H9 (cell line): ENCODE data around the gene PCDHGA10. TPM values are rescaled to one million over a fixed set of nuclear protein-coding genes. Genes with fewer than 3 reads are reported as not detected.
"Not testable (repeated sequence)": the region's sequence is repeated elsewhere in the genome, so short reads cannot be mapped to it uniquely, and the experiment has no call there.

Experiments
- DNase-seq: peaks from one replicate; pipeline ENCODE4 v3.0.0-alpha.2; 2017
- H2AFZ ChIP-seq: one replicate; pipeline ENCODE4 v1.6.1; 2013; ENCODE audit warnings: mild to moderate bottlenecking, low read length, control low read depth, moderate library complexity
- H2AK5ac ChIP-seq: 2 replicates; pipeline ENCODE4 v1.6.1; 2013; ENCODE audit warnings: low read length, control low read depth, mixed read lengths; ENCODE audit not compliant: insufficient read length
- H2BK120ac ChIP-seq: one replicate; pipeline ENCODE4 v1.6.1; 2013; ENCODE audit warnings: low read depth, mild to moderate bottlenecking, low read length, control low read depth, inconsistent platforms; ENCODE audit not compliant: poor library complexity, severe bottlenecking
- H2BK12ac ChIP-seq: 2 replicates; pipeline ENCODE4 v1.6.1; 2013; ENCODE audit warnings: low read length, control low read depth, mixed read lengths, low read depth; ENCODE audit not compliant: insufficient read length
- H2BK15ac ChIP-seq: 2 replicates; pipeline ENCODE4 v1.6.1; 2013; ENCODE audit warnings: low read depth, low read length, control low read depth
- H2BK20ac ChIP-seq: one replicate; pipeline ENCODE4 v1.6.1; 2013; ENCODE audit warnings: low read depth, mild to moderate bottlenecking, low read length, control low read depth, inconsistent platforms; ENCODE audit not compliant: poor library complexity, severe bottlenecking
- H2BK5ac ChIP-seq: 2 replicates; pipeline ENCODE4 v1.6.1; 2013; ENCODE audit warnings: low read length, control low read depth, mixed read lengths; ENCODE audit not compliant: insufficient read length
- H3K14ac ChIP-seq: 2 replicates; pipeline ENCODE4 v1.6.1; 2013; ENCODE audit warnings: low read length, control low read depth; ENCODE audit not compliant: insufficient read depth
- H3K18ac ChIP-seq: 2 replicates; pipeline ENCODE4 v1.6.1; 2013; ENCODE audit warnings: low read depth, mild to moderate bottlenecking, mixed read lengths, low read length, control low read depth; ENCODE audit not compliant: insufficient read length
- H3K23ac ChIP-seq: 2 replicates; pipeline ENCODE4 v1.6.1; 2013; ENCODE audit warnings: low read length, control low read depth, mixed read lengths, low read depth; ENCODE audit not compliant: insufficient read length
- H3K23me2 ChIP-seq: 2 replicates; pipeline ENCODE4 v1.6.1; 2013; ENCODE audit warnings: low read depth, mild to moderate bottlenecking, mixed read lengths, low read length, control low read depth; ENCODE audit not compliant: insufficient read length, poor library complexity, severe bottlenecking
- H3K27ac ChIP-seq: 2 replicates; pipeline ENCODE4 v1.5.1; 2013; ENCODE audit warnings: low read length, control low read depth, mixed read lengths, low read depth; ENCODE audit not compliant: insufficient read length
- H3K27me3 ChIP-seq: 2 replicates; pipeline ENCODE4 v1.6.1; 2013; ENCODE audit warnings: low read length, control low read depth, inconsistent platforms; ENCODE audit not compliant: insufficient read depth
- H3K4ac ChIP-seq: 2 replicates; pipeline ENCODE4 v1.6.1; 2013; ENCODE audit warnings: low read depth, mild to moderate bottlenecking, control low read depth, inconsistent platforms, low read length, moderate library complexity
- H3K4me1 ChIP-seq: 2 replicates; pipeline ENCODE4 v1.6.1; 2013; ENCODE audit warnings: low read length, control low read depth, inconsistent platforms; ENCODE audit not compliant: insufficient read depth
- H3K4me2 ChIP-seq: 2 replicates; pipeline ENCODE4 v1.6.1; 2013; ENCODE audit warnings: low read length, control low read depth, mixed read lengths; ENCODE audit not compliant: insufficient read length, insufficient read depth
- H3K56ac ChIP-seq: 2 replicates; pipeline ENCODE4 v1.6.1; 2013; ENCODE audit warnings: low read depth, mild to moderate bottlenecking, mixed read lengths, low read length, control low read depth; ENCODE audit not compliant: insufficient read length
- H3K79me1 ChIP-seq: 2 replicates; pipeline ENCODE4 v1.6.1; 2013; ENCODE audit warnings: low read depth, mild to moderate bottlenecking, moderate library complexity, low read length, control low read depth, inconsistent platforms; ENCODE audit not compliant: insufficient read depth, poor library complexity, severe bottlenecking
- H3K79me2 ChIP-seq: 2 replicates; pipeline ENCODE4 v1.6.1; 2013; ENCODE audit warnings: low read length, control low read depth, inconsistent platforms; ENCODE audit not compliant: insufficient read depth
- H3K9ac ChIP-seq: 2 replicates; pipeline ENCODE4 v1.6.1; 2013; ENCODE audit warnings: low read length, control low read depth, mixed read lengths; ENCODE audit not compliant: insufficient read length; ENCODE audit errors: extremely low read depth
- H3K9me3 ChIP-seq: one replicate; pipeline ENCODE4 v1.6.1; 2013; ENCODE audit warnings: low read depth, low read length, inconsistent platforms; ENCODE audit not compliant: control insufficient read depth
- H3T11ph ChIP-seq: one replicate; pipeline ENCODE4 v1.6.1; 2013; ENCODE audit warnings: mild to moderate bottlenecking, low read length, control low read depth, inconsistent platforms
- H4K20me1 ChIP-seq: one replicate; pipeline ENCODE4 v1.6.1; 2013; ENCODE audit not compliant: control insufficient read depth, insufficient read length, insufficient read depth
- H4K5ac ChIP-seq: 2 replicates; pipeline ENCODE4 v1.6.1; 2013; ENCODE audit warnings: low read depth, mild to moderate bottlenecking, mixed read lengths, low read length, control low read depth; ENCODE audit not compliant: insufficient read length
- H4K8ac ChIP-seq: replicated peaks from 2 replicates; pipeline ENCODE4 v1.6.1; 2013; ENCODE audit warnings: low read length, control low read depth, mixed read lengths, low read depth; ENCODE audit not compliant: insufficient read length
- H4K91ac ChIP-seq: 2 replicates; pipeline ENCODE4 v1.6.1; 2013; ENCODE audit warnings: low read depth, mild to moderate bottlenecking, moderate library complexity, mixed read lengths, low read length, control low read depth; ENCODE audit not compliant: insufficient read length
- H3K27ac Mint-ChIP-seq, 3 experiments: 2 replicates in 2 of 3; 3 replicates in 1 of 3; pipeline ENCODE4 v1.8.0; 2020 to 2021; ENCODE audit warnings: mixed read lengths in 3 of 3, mild to moderate bottlenecking in 1 of 3, moderate library complexity in 1 of 3
- H3K27me3 Mint-ChIP-seq: 2 replicates; pipeline ENCODE4 v1.8.0; 2021; ENCODE audit warnings: low read depth, mild to moderate bottlenecking, moderate library complexity, mixed read lengths
- H3K36me3 Mint-ChIP-seq, 3 experiments: 2 replicates in 2 of 3; 3 replicates in 1 of 3; pipeline ENCODE4 v1.8.0; 2020 to 2021; ENCODE audit warnings: low read depth in 3 of 3, mixed read lengths in 3 of 3; ENCODE audit not compliant: insufficient read depth in 1 of 3
- H3K4me1 Mint-ChIP-seq, 2 experiments: 2 replicates each; pipeline ENCODE4 v1.8.0; 2020; ENCODE audit warnings: mixed read lengths in 2 of 2
- H3K4me3 Mint-ChIP-seq, 2 experiments: 2 replicates in 1 of 2; 3 replicates in 1 of 2; pipeline ENCODE4 v1.8.0; 2020 to 2021; ENCODE audit warnings: mild to moderate bottlenecking in 2 of 2, mixed read lengths in 2 of 2, moderate library complexity in 1 of 2
- H3K9me3 Mint-ChIP-seq, 2 experiments: 2 replicates in 1 of 2; 3 replicates in 1 of 2; pipeline ENCODE4 v1.8.0; 2020; ENCODE audit warnings: mild to moderate bottlenecking in 2 of 2, mixed read lengths in 2 of 2, moderate library complexity in 1 of 2
- CTCF ChIP-seq: fragments of 200-600 bp; sonication (generic); conservative IDR thresholded peaks from 3 replicates; pipeline ENCODE4 v1.8.0; 2021; ENCODE audit warnings: antibody characterized with exemption, mild to moderate bottlenecking
- WGBS: extraction: QIAGEN DNeasy Blood & Tissue Kit; methylation state at CpG from one replicate; pipeline ENCODE4 v1.1.7; 2013; ENCODE audit warnings: missing lambda C conversion rate, low lambda C conversion rate, mixed read lengths; ENCODE audit not compliant: insufficient read length; ENCODE audit errors: extremely low coverage; 5-methylcytosine and 5-hydroxymethylcytosine counted together
- total RNA-seq: library from RNA; stranded (reverse); gene quantifications from 2 replicates; pipeline ENCODE4 v1.2.1, GENCODE V29; 2021

Gene PCDHGA10
- total RNA-seq, 1 experiment from 2014 or later = 15.1 TPM

- no peak overlapping the region for H2BK20ac ChIP-seq
- H2BK12ac ChIP-seq = no peak overlapping the region
- no peak overlapping the region for H2BK15ac ChIP-seq
- H3K9ac ChIP-seq = no peak overlapping the region
- Mint-ChIP-seq H3K27ac (no peak overlapping the region), H3K27me3 (peaks cover 3% of the 10 kb centered on the region), H3K9me3 (peaks cover 64 to 72% of the 10 kb centered on the region in 2 experiments), H3K4me1 (no peaks in the 10 kb centered on the region), H3K4me3 (no peak overlapping the region), H3K36me3 (peaks cover 54 to 76% (median 57%) of the 10 kb centered on the region in 3 experiments)
- no peak overlapping the region for H3K23ac ChIP-seq
- no peak overlapping the region for H2AFZ ChIP-seq
- no peak overlapping the region for H3K56ac ChIP-seq
- H2BK120ac ChIP-seq = no peak overlapping the region
- H3K4me2 ChIP-seq = no peak overlapping the region
- TF ChIP-seq CTCF = no peak
- H3K18ac ChIP-seq = no peak overlapping the region
- no peaks in the 10 kb centered on the region for H3K79me2 ChIP-seq
- no peak overlapping the region for H4K5ac ChIP-seq
- H2BK5ac ChIP-seq = no peak overlapping the region
- no peak overlapping the region for H3K4ac ChIP-seq
- no peak for DNase-seq
- H3K9me3 ChIP-seq = peaks cover 23% of the 10 kb centered on the region
- no peaks in the 10 kb centered on the region for H3K23me2 ChIP-seq
- no peak overlapping the region for H2AK5ac ChIP-seq
- H4K91ac ChIP-seq = no peak overlapping the region
- no peaks in the 10 kb centered on the region for H3K27me3 ChIP-seq
- no peak overlapping the region for H3K14ac ChIP-seq
- no peaks in the 10 kb centered on the region for H3K79me1 ChIP-seq
- H4K8ac ChIP-seq = no peak overlapping the region
- H3K27ac ChIP-seq = no peak overlapping the region
- H4K20me1 ChIP-seq = no peaks in the 10 kb centered on the region
- H3T11ph ChIP-seq = no peak overlapping the region
- no peaks in the 10 kb centered on the region for H3K4me1 ChIP-seq
- WGBS = no CpG with 5 or more reads among the region's 37 CpGs
Observed at GRCh38 chr5:141431286-141431685, 18.5 kb downstream of the PCDHGA10 start.

GRCh38 chr5:141432308-141432707 lies 19.5 kb downstream of the PCDHGA10 start:
- not testable (repeated sequence) for H3K4me2 ChIP-seq, H3K4me3 Mint-ChIP-seq, H2BK12ac ChIP-seq, H2BK20ac ChIP-seq, H3K14ac ChIP-seq, H4K20me1 ChIP-seq, H3K27me3 Mint-ChIP-seq, H3K79me1 ChIP-seq, DNase-seq, H3K56ac ChIP-seq, H4K5ac ChIP-seq, H3K27ac ChIP-seq, H3K23ac ChIP-seq, H2BK120ac ChIP-seq, H4K8ac ChIP-seq, H3T11ph ChIP-seq, H3K79me2 ChIP-seq, H2AFZ ChIP-seq, H3K4ac ChIP-seq, H3K9ac ChIP-seq, H3K4me1 ChIP-seq, H3K23me2 ChIP-seq, H3K27ac Mint-ChIP-seq, H2BK5ac ChIP-seq, H3K27me3 ChIP-seq, H4K91ac ChIP-seq, H2BK15ac ChIP-seq, H3K4me1 Mint-ChIP-seq, H3K18ac ChIP-seq, H2AK5ac ChIP-seq
- Mint-ChIP-seq H3K36me3 (peaks cover 46 to 65% (median 47%) of the 10 kb centered on the region in 3 experiments), H3K9me3 (peaks cover 54 to 61% of the 10 kb centered on the region in 2 experiments)
- no CpG with 5 or more reads among the region's 38 CpGs for WGBS
- peaks cover 17% of the 10 kb centered on the region for H3K9me3 ChIP-seq
